Smooth muscle cell (in vitro differentiated cells): Measurements from ENCODE around the gene KCNIP1. TPM values are rescaled to one million over a fixed set of nuclear protein-coding genes. Genes with fewer than 3 reads are reported as not detected.

Experiments used
- DNase-seq: peaks from one replicate; lab custom pipeline; 2025; ENCODE audit not compliant: unreplicated experiment; lab: John Stamatoyannopoulos, UW
- H2AFZ ChIP-seq: fragments of 200-600 bp; sonication (generic); 2 replicates; pipeline ENCODE4 v1.6.0; 2016; ENCODE audit warnings: antibody characterized with exemption, low read depth, mild to moderate bottlenecking
- H3F3A ChIP-seq: fragments of 200-600 bp; sonication (generic); 2 replicates; pipeline ENCODE4 v1.6.0; 2017; ENCODE audit warnings: antibody characterized with exemption, low read depth
- H3K27ac ChIP-seq: fragments of 200-600 bp; sonication (generic); 2 replicates; pipeline ENCODE4 v1.5.1; 2016; ENCODE audit warnings: low read depth, mild to moderate bottlenecking
- H3K27me3 ChIP-seq: fragments of 200-600 bp; sonication (generic); 2 replicates; pipeline ENCODE4 v1.6.1; 2016; ENCODE audit warnings: low read depth, mild to moderate bottlenecking
- H3K36me3 ChIP-seq: fragments of 200-600 bp; sonication (generic); 2 replicates; pipeline ENCODE4 v1.5.1; 2016; ENCODE audit warnings: low read depth
- H3K4me1 ChIP-seq: fragments of 200-600 bp; sonication (generic); 2 replicates; pipeline ENCODE4 v1.5.1; 2016; ENCODE audit warnings: low read depth
- H3K4me2 ChIP-seq: fragments of 200-600 bp; sonication (generic); 2 replicates; pipeline ENCODE4 v1.6.0; 2016; ENCODE audit warnings: mild to moderate bottlenecking
- H3K4me3 ChIP-seq: fragments of 200-600 bp; sonication (generic); 2 replicates; pipeline ENCODE4 v1.5.1; 2016; ENCODE audit warnings: mild to moderate bottlenecking
- H3K79me2 ChIP-seq: fragments of 200-600 bp; sonication (generic); 2 replicates; pipeline ENCODE4 v1.6.0; 2016; ENCODE audit warnings: low read depth, mild to moderate bottlenecking
- H3K9ac ChIP-seq: fragments of 200-600 bp; sonication (generic); 2 replicates; pipeline ENCODE4 v1.6.0; 2016; ENCODE audit warnings: low read depth
- H3K9me3 ChIP-seq: fragments of 200-600 bp; sonication (generic); replicated peaks from 2 replicates; pipeline ENCODE4 v1.5.1; 2016; ENCODE audit warnings: low read depth
- H4K20me1 ChIP-seq: fragments of 200-600 bp; sonication (generic); 2 replicates; pipeline ENCODE4 v1.6.0; 2016; ENCODE audit warnings: low read depth
- CTCF ChIP-seq: fragments of 200-600 bp; sonication (generic); IDR thresholded peaks from 2 replicates; pipeline ENCODE4 v1.5.1; 2017; ENCODE audit warnings: borderline replicate concordance, mild to moderate bottlenecking, antibody characterized with exemption; ENCODE audit not compliant: insufficient read depth, poor library complexity, severe bottlenecking
- WGBS: methylation state at CpG from one replicate; pipeline ENCODE4 v1.1.7; 2016; ENCODE audit warnings: low lambda C conversion rate; 5-methylcytosine and 5-hydroxymethylcytosine counted together
- polyA plus RNA-seq: library from polyadenylated mRNA; unstranded; fragments of >200 nt; fragmentation: Nextera tagmentation; extraction: Ambion mirVana; gene quantifications from 2 replicates; pipeline ENCODE4 v1.2.1, GENCODE V29; 2016
- total RNA-seq: library from RNA; depleted of rRNA; stranded (reverse); fragments of >200 nt; gene quantifications from 2 replicates; pipeline ENCODE4 v1.2.3, GENCODE V29; 2014

Gene KCNIP1
- total and polyA plus RNA-seq, 2 experiments from 2014 or later: 0.50 TPM; not detected in 1

GRCh38 chr5:170554521-170555267 lies 50.9 kb downstream of the KCNIP1 start:
- Histone ChIP-seq H3K4me3 (peak overlapping the region; percentile 28), H3F3A (peaks cover 25% of the 10 kb centered on the region), H3K4me1 (peaks cover 16% of the 10 kb centered on the region), H3K4me2 (peak overlapping the region; percentile 83), H3K79me2 (no peaks in the 10 kb centered on the region), H3K27me3 (peaks cover 8% of the 10 kb centered on the region), H3K36me3 (no peaks in the 10 kb centered on the region), H3K27ac (peak overlapping the region; percentile 67), H2AFZ (no peak overlapping the region), H4K20me1 (no peaks in the 10 kb centered on the region), H3K9me3 (no peaks in the 10 kb centered on the region), H3K9ac (no peak overlapping the region)
- 32% methylated on average over 18 of the region's 18 CpGs for WGBS
- TF ChIP-seq CTCF: no peak
- peak; percentile 32 for DNase-seq

GRCh38 chr5:170557314-170557713 lies 53.5 kb downstream of the KCNIP1 start:
- Histone ChIP-seq H3F3A (peaks cover 25% of the 10 kb centered on the region), H3K9ac (no peak overlapping the region), H3K4me1 (peaks cover 12% of the 10 kb centered on the region), H3K4me2 (peak overlapping the region; percentile 14), H3K27ac (no peak overlapping the region), H3K79me2 (no peaks in the 10 kb centered on the region), H3K9me3 (no peaks in the 10 kb centered on the region), H3K36me3 (no peaks in the 10 kb centered on the region), H2AFZ (no peak overlapping the region), H4K20me1 (no peaks in the 10 kb centered on the region), H3K4me3 (no peak overlapping the region), H3K27me3 (peaks cover 23% of the 10 kb centered on the region)
- no peak for DNase-seq
- WGBS: 86% methylated on average over 3 of the region's 3 CpGs
- TF ChIP-seq CTCF: no peak

- no peak overlapping the region for H2AFZ ChIP-seq
Measured at GRCh38 chr5:170559296-170559695, 55.5 kb downstream of the KCNIP1 start.

More at GRCh38 chr5:170559296-170559695, 55.5 kb downstream of the KCNIP1 start:
- TF ChIP-seq CTCF: no peak
- WGBS: 83% methylated on average over 3 of the region's 3 CpGs
- H3K27ac ChIP-seq: no peak overlapping the region
- H3K9ac ChIP-seq: no peak overlapping the region
- peaks cover 11% of the 10 kb centered on the region for H3F3A ChIP-seq
- DNase-seq: no peak
- H3K4me1 ChIP-seq: peaks cover 6% of the 10 kb centered on the region
- H3K4me3 ChIP-seq: no peak overlapping the region
- H3K27me3 ChIP-seq: peaks cover 41% of the 10 kb centered on the region
- no peaks in the 10 kb centered on the region for H3K36me3 ChIP-seq
- H3K79me2 ChIP-seq: no peaks in the 10 kb centered on the region
- no peaks in the 10 kb centered on the region for H4K20me1 ChIP-seq
- H3K4me2 ChIP-seq: no peak overlapping the region
- H3K9me3 ChIP-seq: no peaks in the 10 kb centered on the region
